Esophagus muscularis mucosa (tissue), 2 donors: Measurements from ENCODE around the gene CMTM8.

Experiments
- EP300 ChIP-seq: sonication (generic); formaldehyde crosslinking; IDR thresholded peaks from one replicate; pipeline ENCODE4 v1.6.1; 2017; ENCODE audit warnings: antibody characterized with exemption
- POLR2A ChIP-seq: fragments of 450-650 bp; IDR thresholded peaks from one replicate; pipeline ENCODE4 v1.6.1; 2017; ENCODE audit warnings: antibody characterized with exemption, moderate library complexity, mild to moderate bottlenecking, low read depth

DNA sequence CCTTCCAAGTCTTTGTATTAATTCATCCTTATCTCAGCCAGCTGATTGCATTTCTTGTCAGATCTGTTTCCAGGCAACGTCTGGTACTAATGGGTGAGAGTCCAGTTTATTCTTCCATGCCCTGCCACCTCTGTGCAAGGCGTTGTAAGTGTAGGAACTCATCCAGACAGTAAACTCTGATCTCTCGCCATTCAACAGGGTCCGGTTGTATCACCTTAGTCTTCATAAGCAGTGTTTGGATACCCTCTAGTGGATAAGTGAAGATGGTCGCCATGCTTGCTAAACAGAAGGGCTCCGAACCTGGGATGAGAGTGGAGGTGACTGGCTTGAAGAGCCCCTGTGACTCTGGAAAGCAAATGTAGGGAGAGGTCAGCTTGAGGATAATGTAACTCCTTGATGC is 101.6 kb downstream of the CMTM8 start:
- TF ChIP-seq POLR2A = no peak
- no peak for TF ChIP-seq EP300
